Measurements from ENCODE around the gene SIRT4. TPM values are rescaled to one million over a fixed set of nuclear protein-coding genes. Genes with fewer than 3 reads are reported as not detected.

The SIRT4 gene
- total RNA-seq, 1 experiment from 2014 or later, result 1.9 TPM

GRCh38 chr12:120314220-120314619, 12.1 kb downstream of the SIRT4 start:
- no peaks in the 10 kb centered on the region for H3F3A ChIP-seq (ENCODE audit: low read length, unreplicated experiment)
- no peaks in the 10 kb centered on the region for H3K9me2 ChIP-seq (replicated peaks; ENCODE audit: low read length)
- ChIA-PET CTCF (interaction anchor here (1.0 kb wide), 1 partner anchor 12 kb away, joined by 3 read pairs; the partner anchor contains the start of gene SIRT4), POLR2A (ENCODE audit: unreplicated experiment) (no interaction called here)
- H3K4me2 ChIP-seq (ENCODE audit: low read length), result no peak overlapping the region
- intact Hi-C loops (cut with micrococcal nuclease), result no loop called here
- H3K9me3 ChIP-seq (ENCODE audit: low read length), result no peaks in the 10 kb centered on the region
- no TSS peak for BruUV-seq (replicated peaks)
- H3K27me3 ChIP-seq (ENCODE audit: low read length), result no peaks in the 10 kb centered on the region
- no peak overlapping the region for H3K27ac ChIP-seq (ENCODE audit: low read length)
- no peaks in the 10 kb centered on the region for H4K20me1 ChIP-seq (ENCODE audit: low read length)
- DNase-seq, result peak; percentile 40
- no peak for ATAC-seq
- H3K4me1 ChIP-seq (ENCODE audit: insufficient read depth, low read length), result peaks cover 11% of the 10 kb centered on the region
- no peak overlapping the region for H3K9ac ChIP-seq (ENCODE audit: low read length)
- TF ChIP-seq EZH2 (IDR thresholded peaks at IDR 0.05; ENCODE audit: low read length, unreplicated experiment) (no peak), CTCF (conservative IDR thresholded peaks at IDR 0.05; ENCODE audit: low read depth, low read length) (peak; percentile 66)
- H2AFZ ChIP-seq (ENCODE audit: low read length), result no peak overlapping the region
- peaks cover 7% of the 10 kb centered on the region for H3K79me2 ChIP-seq (ENCODE audit: low read length)
- H3K36me3 ChIP-seq (ENCODE audit: low read depth, low read length), result no peaks in the 10 kb centered on the region
- H3K4me3 ChIP-seq (ENCODE audit: low read length), result no peak overlapping the region

- peak overlapping the region; percentile 39 for H3K27ac ChIP-seq (ENCODE audit: low read length)
- H4K20me1 ChIP-seq (ENCODE audit: low read length), result no peaks in the 10 kb centered on the region
- no peaks in the 10 kb centered on the region for H3K9me2 ChIP-seq (replicated peaks; ENCODE audit: low read length)
- peak overlapping the region; percentile 73 for H3K4me3 ChIP-seq (ENCODE audit: low read length)
- DNase-seq (peak; percentile 14), ATAC-seq (no peak)
- peak overlapping the region; percentile 99 for H3K4me2 ChIP-seq (ENCODE audit: low read length)
- H3K4me1 ChIP-seq (ENCODE audit: insufficient read depth, low read length), result peaks cover 11% of the 10 kb centered on the region
- H3K36me3 ChIP-seq (ENCODE audit: low read depth, low read length), result no peaks in the 10 kb centered on the region
- H2AFZ ChIP-seq (ENCODE audit: low read length), result peak overlapping the region; percentile 91
- TSS peak; percentile 96 for BruUV-seq (replicated peaks)
- ChIA-PET CTCF (interaction anchor here (0.5 to 0.6 kb wide), 2 partner anchors 150 to 512 kb away, joined by 3 read pairs; no protein-coding TSS in a partner anchor), POLR2A (ENCODE audit: unreplicated experiment) (interaction anchor here (0.6 to 0.9 kb wide), 4 partner anchors 26 to 1426 kb away, joined by 3 to 5 read pairs (median 4); no protein-coding TSS in a partner anchor)
- no peaks in the 10 kb centered on the region for H3K9me3 ChIP-seq (ENCODE audit: low read length)
- intact Hi-C loops (cut with micrococcal nuclease), result loop anchor here (1.0 kb wide), 2 partner anchors 15 to 24 kb away; partner anchors contain the start of genes RNU4-1 and SIRT4
- no peak for TF ChIP-seq EZH2 (IDR thresholded peaks at IDR 0.05; ENCODE audit: low read length, unreplicated experiment)
- TF ChIP-seq EZH2phosphoT487 (IDR thresholded peaks at IDR 0.05; ENCODE audit: borderline replicate concordance, low read length), result no peak
- TF ChIP-seq CTCF (conservative IDR thresholded peaks at IDR 0.05; ENCODE audit: low read depth, low read length), result no peak
- peaks cover 7% of the 10 kb centered on the region for H3K79me2 ChIP-seq (ENCODE audit: low read length)
- H3K27me3 ChIP-seq (ENCODE audit: low read length), result no peaks in the 10 kb centered on the region
- no peaks in the 10 kb centered on the region for H3F3A ChIP-seq (ENCODE audit: low read length, unreplicated experiment)
- peak overlapping the region; percentile 84 for H3K9ac ChIP-seq (ENCODE audit: low read length)
Measured at GRCh38 chr12:120316798-120317223, 14.7 kb downstream of the SIRT4 start.

All from PC-3 (cell line).